H9 (cell line): ENCODE data around the gene TAF4. TPM values are rescaled to one million over a fixed set of nuclear protein-coding genes. Genes with fewer than 3 reads are reported as not detected.

Experiments
- DNase-seq: peaks from one replicate; pipeline ENCODE4 v3.0.0-alpha.2; 2017
- H2AFZ ChIP-seq: one replicate; pipeline ENCODE4 v1.6.1; 2013; ENCODE audit warnings: mild to moderate bottlenecking, low read length, control low read depth, moderate library complexity
- H2AK5ac ChIP-seq: 2 replicates; pipeline ENCODE4 v1.6.1; 2013; ENCODE audit warnings: low read length, control low read depth, mixed read lengths; ENCODE audit not compliant: insufficient read length
- H2BK120ac ChIP-seq: one replicate; pipeline ENCODE4 v1.6.1; 2013; ENCODE audit warnings: low read depth, mild to moderate bottlenecking, low read length, control low read depth, inconsistent platforms; ENCODE audit not compliant: poor library complexity, severe bottlenecking
- H2BK12ac ChIP-seq: 2 replicates; pipeline ENCODE4 v1.6.1; 2013; ENCODE audit warnings: low read length, control low read depth, mixed read lengths, low read depth; ENCODE audit not compliant: insufficient read length
- H2BK15ac ChIP-seq: 2 replicates; pipeline ENCODE4 v1.6.1; 2013; ENCODE audit warnings: low read depth, low read length, control low read depth
- H2BK20ac ChIP-seq: one replicate; pipeline ENCODE4 v1.6.1; 2013; ENCODE audit warnings: low read depth, mild to moderate bottlenecking, low read length, control low read depth, inconsistent platforms; ENCODE audit not compliant: poor library complexity, severe bottlenecking
- H2BK5ac ChIP-seq: 2 replicates; pipeline ENCODE4 v1.6.1; 2013; ENCODE audit warnings: low read length, control low read depth, mixed read lengths; ENCODE audit not compliant: insufficient read length
- H3K14ac ChIP-seq: 2 replicates; pipeline ENCODE4 v1.6.1; 2013; ENCODE audit warnings: low read length, control low read depth; ENCODE audit not compliant: insufficient read depth
- H3K18ac ChIP-seq: 2 replicates; pipeline ENCODE4 v1.6.1; 2013; ENCODE audit warnings: low read depth, mild to moderate bottlenecking, mixed read lengths, low read length, control low read depth; ENCODE audit not compliant: insufficient read length
- H3K23ac ChIP-seq: 2 replicates; pipeline ENCODE4 v1.6.1; 2013; ENCODE audit warnings: low read length, control low read depth, mixed read lengths, low read depth; ENCODE audit not compliant: insufficient read length
- H3K23me2 ChIP-seq: 2 replicates; pipeline ENCODE4 v1.6.1; 2013; ENCODE audit warnings: low read depth, mild to moderate bottlenecking, mixed read lengths, low read length, control low read depth; ENCODE audit not compliant: insufficient read length, poor library complexity, severe bottlenecking
- H3K27ac ChIP-seq: 2 replicates; pipeline ENCODE4 v1.5.1; 2013; ENCODE audit warnings: low read length, control low read depth, mixed read lengths, low read depth; ENCODE audit not compliant: insufficient read length
- H3K27me3 ChIP-seq: 2 replicates; pipeline ENCODE4 v1.6.1; 2013; ENCODE audit warnings: low read length, control low read depth, inconsistent platforms; ENCODE audit not compliant: insufficient read depth
- H3K4ac ChIP-seq: 2 replicates; pipeline ENCODE4 v1.6.1; 2013; ENCODE audit warnings: low read depth, mild to moderate bottlenecking, control low read depth, inconsistent platforms, low read length, moderate library complexity
- H3K4me1 ChIP-seq: 2 replicates; pipeline ENCODE4 v1.6.1; 2013; ENCODE audit warnings: low read length, control low read depth, inconsistent platforms; ENCODE audit not compliant: insufficient read depth
- H3K4me2 ChIP-seq: 2 replicates; pipeline ENCODE4 v1.6.1; 2013; ENCODE audit warnings: low read length, control low read depth, mixed read lengths; ENCODE audit not compliant: insufficient read length, insufficient read depth
- H3K56ac ChIP-seq: 2 replicates; pipeline ENCODE4 v1.6.1; 2013; ENCODE audit warnings: low read depth, mild to moderate bottlenecking, mixed read lengths, low read length, control low read depth; ENCODE audit not compliant: insufficient read length
- H3K79me1 ChIP-seq: 2 replicates; pipeline ENCODE4 v1.6.1; 2013; ENCODE audit warnings: low read depth, mild to moderate bottlenecking, moderate library complexity, low read length, control low read depth, inconsistent platforms; ENCODE audit not compliant: insufficient read depth, poor library complexity, severe bottlenecking
- H3K79me2 ChIP-seq: 2 replicates; pipeline ENCODE4 v1.6.1; 2013; ENCODE audit warnings: low read length, control low read depth, inconsistent platforms; ENCODE audit not compliant: insufficient read depth
- H3K9ac ChIP-seq: 2 replicates; pipeline ENCODE4 v1.6.1; 2013; ENCODE audit warnings: low read length, control low read depth, mixed read lengths; ENCODE audit not compliant: insufficient read length; ENCODE audit errors: extremely low read depth
- H3K9me3 ChIP-seq: one replicate; pipeline ENCODE4 v1.6.1; 2013; ENCODE audit warnings: low read depth, low read length, inconsistent platforms; ENCODE audit not compliant: control insufficient read depth
- H3T11ph ChIP-seq: one replicate; pipeline ENCODE4 v1.6.1; 2013; ENCODE audit warnings: mild to moderate bottlenecking, low read length, control low read depth, inconsistent platforms
- H4K20me1 ChIP-seq: one replicate; pipeline ENCODE4 v1.6.1; 2013; ENCODE audit not compliant: control insufficient read depth, insufficient read length, insufficient read depth
- H4K5ac ChIP-seq: 2 replicates; pipeline ENCODE4 v1.6.1; 2013; ENCODE audit warnings: low read depth, mild to moderate bottlenecking, mixed read lengths, low read length, control low read depth; ENCODE audit not compliant: insufficient read length
- H4K8ac ChIP-seq: replicated peaks from 2 replicates; pipeline ENCODE4 v1.6.1; 2013; ENCODE audit warnings: low read length, control low read depth, mixed read lengths, low read depth; ENCODE audit not compliant: insufficient read length
- H4K91ac ChIP-seq: 2 replicates; pipeline ENCODE4 v1.6.1; 2013; ENCODE audit warnings: low read depth, mild to moderate bottlenecking, moderate library complexity, mixed read lengths, low read length, control low read depth; ENCODE audit not compliant: insufficient read length
- H3K27ac Mint-ChIP-seq, 3 experiments: 2 replicates in 2 of 3; 3 replicates in 1 of 3; pipeline ENCODE4 v1.8.0; 2020 to 2021; ENCODE audit warnings: mixed read lengths in 3 of 3, mild to moderate bottlenecking in 1 of 3, moderate library complexity in 1 of 3
- H3K27me3 Mint-ChIP-seq: 2 replicates; pipeline ENCODE4 v1.8.0; 2021; ENCODE audit warnings: low read depth, mild to moderate bottlenecking, moderate library complexity, mixed read lengths
- H3K36me3 Mint-ChIP-seq, 3 experiments: 2 replicates in 2 of 3; 3 replicates in 1 of 3; pipeline ENCODE4 v1.8.0; 2020 to 2021; ENCODE audit warnings: low read depth in 3 of 3, mixed read lengths in 3 of 3; ENCODE audit not compliant: insufficient read depth in 1 of 3
- H3K4me1 Mint-ChIP-seq, 2 experiments: 2 replicates each; pipeline ENCODE4 v1.8.0; 2020; ENCODE audit warnings: mixed read lengths in 2 of 2
- H3K4me3 Mint-ChIP-seq, 2 experiments: 2 replicates in 1 of 2; 3 replicates in 1 of 2; pipeline ENCODE4 v1.8.0; 2020 to 2021; ENCODE audit warnings: mild to moderate bottlenecking in 2 of 2, mixed read lengths in 2 of 2, moderate library complexity in 1 of 2
- H3K9me3 Mint-ChIP-seq, 2 experiments: 2 replicates in 1 of 2; 3 replicates in 1 of 2; pipeline ENCODE4 v1.8.0; 2020; ENCODE audit warnings: mild to moderate bottlenecking in 2 of 2, mixed read lengths in 2 of 2, moderate library complexity in 1 of 2
- WGBS: extraction: QIAGEN DNeasy Blood & Tissue Kit; methylation state at CpG from one replicate; pipeline ENCODE4 v1.1.7; 2013; ENCODE audit warnings: missing lambda C conversion rate, low lambda C conversion rate, mixed read lengths; ENCODE audit not compliant: insufficient read length; ENCODE audit errors: extremely low coverage; 5-methylcytosine and 5-hydroxymethylcytosine counted together
- total RNA-seq: library from RNA; stranded (reverse); gene quantifications from 2 replicates; pipeline ENCODE4 v1.2.1, GENCODE V29; 2021
- TF ChIP-seq, protein P1 (sequence below): fragments of 200-600 bp; sonication (generic); conservative IDR thresholded peaks from 3 replicates; pipeline ENCODE4 v1.8.0; 2021; ENCODE audit warnings: antibody characterized with exemption, mild to moderate bottlenecking

The TAF4 gene
- total RNA-seq, 1 experiment from 2014 or later = 30.8 TPM

DNA sequence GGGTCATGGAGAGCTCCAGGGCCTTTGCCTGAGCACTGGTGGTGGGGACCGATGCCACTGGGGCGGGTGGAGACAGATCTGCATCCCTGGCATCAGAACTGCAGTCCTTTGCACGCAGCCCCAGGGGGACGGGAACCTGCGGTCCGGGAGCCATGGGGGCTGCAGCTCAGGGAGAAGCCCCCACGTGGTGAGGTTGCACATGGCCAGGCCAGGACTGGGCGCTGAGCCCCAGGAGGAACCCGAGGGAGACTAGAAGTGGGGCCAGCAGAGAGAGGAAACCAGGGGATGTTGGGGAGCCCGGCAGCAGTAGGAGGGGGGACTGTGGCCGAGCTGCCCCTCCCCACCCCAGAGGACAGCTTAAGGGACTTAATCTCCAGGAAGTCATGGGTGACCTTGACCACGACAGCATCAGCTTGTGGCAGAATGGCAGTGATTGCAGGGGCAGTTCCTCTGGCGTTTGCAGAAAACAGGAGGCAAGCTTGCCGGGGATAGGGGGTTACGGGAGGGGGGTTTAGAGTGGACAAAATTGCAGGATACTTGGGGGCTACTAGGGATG is 38.6 kb upstream of the TAF4 start:
- peaks cover 27 to 29% of the 10 kb centered on the region in 2 experiments for H3K9me3 Mint-ChIP-seq

More for the DNA sequence above, 38.6 kb upstream of the TAF4 start:
- Histone ChIP-seq H3K56ac (no peak overlapping the region), H4K91ac (no peak overlapping the region), H2AFZ (no peak overlapping the region), H4K20me1 (no peaks in the 10 kb centered on the region), H3K4me2 (no peak overlapping the region), H4K8ac (no peak overlapping the region), H3K14ac (peak overlapping the region; percentile 40; the same call in 1 of the 2 replicates), H3K23me2 (no peaks in the 10 kb centered on the region), H2BK120ac (no peak overlapping the region), H2BK5ac (no peak overlapping the region), H2BK15ac (no peak overlapping the region), H3K9ac (no peak overlapping the region), H3K27me3 (no peaks in the 10 kb centered on the region), H3T11ph (no peak overlapping the region), H3K79me2 (no peaks in the 10 kb centered on the region), H3K4me1 (no peaks in the 10 kb centered on the region; the same call in 1 of the 2 replicates), H3K4ac (no peak overlapping the region), H3K27ac (no peak overlapping the region), H2BK12ac (no peak overlapping the region), H2BK20ac (no peak overlapping the region), H3K23ac (no peak overlapping the region), H4K5ac (no peak overlapping the region), H3K18ac (no peak overlapping the region), H3K9me3 (no peaks in the 10 kb centered on the region), H3K79me1 (no peaks in the 10 kb centered on the region), H2AK5ac (no peak overlapping the region)
- peaks cover 5 to 7% (median 6%) of the 10 kb centered on the region in 3 experiments; a peak in 5 of 7 replicates for H3K36me3 Mint-ChIP-seq
- TF ChIP-seq, protein P1, sequence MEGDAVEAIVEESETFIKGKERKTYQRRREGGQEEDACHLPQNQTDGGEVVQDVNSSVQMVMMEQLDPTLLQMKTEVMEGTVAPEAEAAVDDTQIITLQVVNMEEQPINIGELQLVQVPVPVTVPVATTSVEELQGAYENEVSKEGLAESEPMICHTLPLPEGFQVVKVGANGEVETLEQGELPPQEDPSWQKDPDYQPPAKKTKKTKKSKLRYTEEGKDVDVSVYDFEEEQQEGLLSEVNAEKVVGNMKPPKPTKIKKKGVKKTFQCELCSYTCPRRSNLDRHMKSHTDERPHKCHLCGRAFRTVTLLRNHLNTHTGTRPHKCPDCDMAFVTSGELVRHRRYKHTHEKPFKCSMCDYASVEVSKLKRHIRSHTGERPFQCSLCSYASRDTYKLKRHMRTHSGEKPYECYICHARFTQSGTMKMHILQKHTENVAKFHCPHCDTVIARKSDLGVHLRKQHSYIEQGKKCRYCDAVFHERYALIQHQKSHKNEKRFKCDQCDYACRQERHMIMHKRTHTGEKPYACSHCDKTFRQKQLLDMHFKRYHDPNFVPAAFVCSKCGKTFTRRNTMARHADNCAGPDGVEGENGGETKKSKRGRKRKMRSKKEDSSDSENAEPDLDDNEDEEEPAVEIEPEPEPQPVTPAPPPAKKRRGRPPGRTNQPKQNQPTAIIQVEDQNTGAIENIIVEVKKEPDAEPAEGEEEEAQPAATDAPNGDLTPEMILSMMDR = no peak
- H3K4me1 Mint-ChIP-seq = peaks cover 8 to 15% of the 10 kb centered on the region in 2 experiments
- H3K27me3 Mint-ChIP-seq = peaks cover 22% of the 10 kb centered on the region
- no CpG with 5 or more reads among the region's 15 CpGs for WGBS
- no peak for DNase-seq
- H3K27ac Mint-ChIP-seq = no peak overlapping the region
- no peak overlapping the region for H3K4me3 Mint-ChIP-seq
